PFSK-1 (cell line): ENCODE data around the gene PUS1.

Experiments
- POLR2AphosphoS5 ChIP-seq: IDR thresholded peaks from 2 replicates; pipeline ENCODE4 v1.6.1; 2012; ENCODE audit warnings: low read depth, mild to moderate bottlenecking, control low read depth, low read length, moderate library complexity
- REST ChIP-seq, 2 experiments: IDR thresholded peaks; 2 replicates each; pipeline versions ENCODE4 v1.6.1 to v1.8.0; 2011 to 2012; ENCODE audit warnings: low read depth in 2 of 2, low read length in 2 of 2, control low read depth in 1 of 2, inconsistent platforms in 1 of 2, mild to moderate bottlenecking in 1 of 2, moderate library complexity in 1 of 2; ENCODE audit not compliant: insufficient read depth in 1 of 2
- SIN3A ChIP-seq: IDR thresholded peaks from 2 replicates; pipeline ENCODE4 v1.6.1; 2012; ENCODE audit warnings: mild to moderate bottlenecking, low read length, moderate library complexity, borderline replicate concordance; ENCODE audit not compliant: insufficient read depth
- TAF1 ChIP-seq: IDR thresholded peaks from 2 replicates; pipeline ENCODE4 v1.6.1; 2012; ENCODE audit warnings: low read length, control low read depth, borderline replicate concordance; ENCODE audit not compliant: insufficient read depth

- peak; percentile 73 for TF ChIP-seq POLR2AphosphoS5
- peak; percentile 99 for TF ChIP-seq SIN3A
- 0 out of 2 replicates have a peak, but pooled peaks have one; percentile 28 for TF ChIP-seq TAF1
- no peak for TF ChIP-seq REST (IDR thresholded peaks at IDR 0.05; ENCODE audit: insufficient read depth in 1 of 2, low read depth in 2 of 2, low read length in 2 of 2)
Observed at GRCh38 chr12:131896080-131896810, 32.8 kb upstream of the PUS1 start.
